Astrocyte (in vitro differentiated cells and primary cell): ENCODE data around the gene ENKUR.

Source experiments
- EZH2 ChIP-seq: IDR thresholded peaks from 2 replicates; pipeline ENCODE4 v1.6.1; 2012; ENCODE audit warnings: mild to moderate bottlenecking, low read length, inconsistent platforms; ENCODE audit not compliant: insufficient read depth
- TF ChIP-seq, protein P1 (sequence below): IDR thresholded peaks from 2 replicates; pipeline ENCODE4 v1.5.1; 2011; ENCODE audit warnings: low read depth, mild to moderate bottlenecking, inconsistent platforms, low read length, moderate library complexity; ENCODE audit not compliant: insufficient read depth

- TF ChIP-seq, protein P1, sequence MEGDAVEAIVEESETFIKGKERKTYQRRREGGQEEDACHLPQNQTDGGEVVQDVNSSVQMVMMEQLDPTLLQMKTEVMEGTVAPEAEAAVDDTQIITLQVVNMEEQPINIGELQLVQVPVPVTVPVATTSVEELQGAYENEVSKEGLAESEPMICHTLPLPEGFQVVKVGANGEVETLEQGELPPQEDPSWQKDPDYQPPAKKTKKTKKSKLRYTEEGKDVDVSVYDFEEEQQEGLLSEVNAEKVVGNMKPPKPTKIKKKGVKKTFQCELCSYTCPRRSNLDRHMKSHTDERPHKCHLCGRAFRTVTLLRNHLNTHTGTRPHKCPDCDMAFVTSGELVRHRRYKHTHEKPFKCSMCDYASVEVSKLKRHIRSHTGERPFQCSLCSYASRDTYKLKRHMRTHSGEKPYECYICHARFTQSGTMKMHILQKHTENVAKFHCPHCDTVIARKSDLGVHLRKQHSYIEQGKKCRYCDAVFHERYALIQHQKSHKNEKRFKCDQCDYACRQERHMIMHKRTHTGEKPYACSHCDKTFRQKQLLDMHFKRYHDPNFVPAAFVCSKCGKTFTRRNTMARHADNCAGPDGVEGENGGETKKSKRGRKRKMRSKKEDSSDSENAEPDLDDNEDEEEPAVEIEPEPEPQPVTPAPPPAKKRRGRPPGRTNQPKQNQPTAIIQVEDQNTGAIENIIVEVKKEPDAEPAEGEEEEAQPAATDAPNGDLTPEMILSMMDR, result no peak
- TF ChIP-seq EZH2, result no peak
Measured at GRCh38 chr10:24966962-24967481, 48.9 kb downstream of the ENKUR start.
